Measurements from ENCODE around the gene DNM3. TPM values are rescaled to one million over a fixed set of nuclear protein-coding genes. Genes with fewer than 3 reads are reported as not detected.

DNM3 gene
- total and polyA plus RNA-seq, 2 of the 8 experiments (the other 6 are each of a cell fraction or from before 2014, with no cell fraction given) = 2.0 to 8.5 TPM

- no peak overlapping the region for H3K14ac ChIP-seq (ENCODE audit: insufficient read length)
- H2BK120ac ChIP-seq (replicated peaks; ENCODE audit: low read depth, low read length) = no peak overlapping the region
- no peaks in the 10 kb centered on the region for H3K9me3 ChIP-seq (ENCODE audit: insufficient read depth in 2 of 2, low read depth in 1 of 2, low read length in 1 of 2)
- peak overlapping the region; percentile 19; the same call in 1 of the 2 replicates for H2BK15ac ChIP-seq (ENCODE audit: low read length)
- no peak overlapping the region for H4K91ac ChIP-seq (replicated peaks; ENCODE audit: insufficient read length, low read length)
- H2AK5ac ChIP-seq (ENCODE audit: low read depth, low read length) = no peak overlapping the region
- DNase-seq (ENCODE audit: low read depth in 1 of 2, low spot score in 2 of 2) (no peak), FAIRE-seq (no peak)
- H3K4me2 ChIP-seq (ENCODE audit: insufficient read depth in 1 of 2, low read depth in 2 of 2, low read length in 2 of 2) = no peak overlapping the region
- no peak overlapping the region for H4K5ac ChIP-seq (ENCODE audit: insufficient read length, low read depth, low read length)
- H3K18ac ChIP-seq (ENCODE audit: extremely low read depth, low read length) = no peak overlapping the region
- H3K23me2 ChIP-seq (ENCODE audit: low read depth, low read length) = no peaks in the 10 kb centered on the region
- no peaks in the 10 kb centered on the region for H3K79me1 ChIP-seq (ENCODE audit: low read depth, low read length)
- H3K27me3 ChIP-seq (replicated peaks in 1 of 4; ENCODE audit: control insufficient read depth in 3 of 4, extremely low read depth in 1 of 4, insufficient read depth in 3 of 4, low read length in 3 of 4) = no peaks in the 10 kb centered on the region
- no peaks in the 10 kb centered on the region for H3K79me2 ChIP-seq (ENCODE audit: control insufficient read depth in 1 of 2, insufficient read depth in 2 of 2, low read length in 2 of 2)
- H2BK20ac ChIP-seq (ENCODE audit: low read length) = no peak overlapping the region
- H3K9ac ChIP-seq (replicated peaks in 1 of 4; ENCODE audit: extremely low read depth in 1 of 4, low read depth in 3 of 4, low read length in 3 of 4) = peak overlapping the region in 1 of 4 experiments; percentile 34; a peak in 1 of 7 replicates
- H3K27ac ChIP-seq (ENCODE audit: low read depth, low read length) = no peak overlapping the region
- H2BK12ac ChIP-seq (ENCODE audit: low read depth, low read length) = no peak overlapping the region
- WGBS, 2 experiments (ENCODE audit: extremely low coverage in 1 of 2, insufficient coverage in 1 of 2, insufficient read length in 1 of 2, insufficient replicate concordance in 2 of 2, low coverage in 1 of 2, low lambda C conversion rate in 2 of 2, missing lambda C conversion rate in 1 of 2) = 96% methylated on average over 2 of the region's 2 CpGs; no CpG with 5 or more reads in 1 of the 2 experiments
- POLR2A ChIA-PET (ENCODE audit: partially characterized antibody) = no interaction called here
- H3K36me3 ChIP-seq (ENCODE audit: control insufficient read depth in 2 of 4, insufficient read depth in 4 of 4, low read length in 3 of 4) = no peaks in the 10 kb centered on the region
- CTCF ChIA-PET (ENCODE audit: partially characterized antibody) = interaction anchor here (1.9 kb wide), 1 partner anchor 260 kb away, joined by 3 read pairs; no protein-coding TSS in a partner anchor
- no peak overlapping the region for H3K56ac ChIP-seq (replicated peaks; ENCODE audit: insufficient read length, low read depth, low read length)
- H3K23ac ChIP-seq (ENCODE audit: insufficient read length) = no peak overlapping the region
- no peaks in the 10 kb centered on the region for H4K20me1 ChIP-seq (replicated peaks in 1 of 2; ENCODE audit: control insufficient read depth in 1 of 2, insufficient read depth in 2 of 2, low read length in 2 of 2)
- no peak overlapping the region for H3K4ac ChIP-seq (replicated peaks; ENCODE audit: insufficient read length, low read depth, low read length)
- H3K4me1 ChIP-seq (replicated peaks in 1 of 4; ENCODE audit: control insufficient read depth in 3 of 4, insufficient read depth in 4 of 4, low read length in 3 of 4) = 0 out of 7 replicates have a peak, but pooled peaks cover 0 to 3% (median 0%) of the 10 kb centered on the region in 4 experiments
- no peak overlapping the region for H2AFZ ChIP-seq (ENCODE audit: low read length)
- H2BK5ac ChIP-seq (ENCODE audit: low read depth, low read length) = no peak overlapping the region
- H3K4me3 ChIP-seq (ENCODE audit: extremely low read depth in 1 of 4, insufficient read depth in 2 of 4, low read depth in 3 of 4, low read length in 4 of 4) = no peak overlapping the region
- no peak overlapping the region for H4K8ac ChIP-seq (ENCODE audit: extremely low read depth, insufficient read depth, low read length)
- no peak for TF ChIP-seq ATF3 (IDR thresholded peaks at IDR 0.05; ENCODE audit: insufficient read depth, low read depth, low read length)
- TF ChIP-seq HDAC2 (IDR thresholded peaks at IDR 0.05; ENCODE audit: borderline replicate concordance in 1 of 2, low read depth in 2 of 2, low read length in 2 of 2) = no peak
- TF ChIP-seq TAF1 (IDR thresholded peaks at IDR 0.05; ENCODE audit: low read depth, low read length) = no peak
- no peak for TF ChIP-seq BACH1 (IDR thresholded peaks at IDR 0.05; ENCODE audit: low read length)
- TF ChIP-seq CHD2 (IDR thresholded peaks at IDR 0.05; ENCODE audit: low read length) = no peak
- no peak for TF ChIP-seq SP1 (IDR thresholded peaks at IDR 0.05; ENCODE audit: low read depth, low read length)
- TF ChIP-seq, protein P1, sequence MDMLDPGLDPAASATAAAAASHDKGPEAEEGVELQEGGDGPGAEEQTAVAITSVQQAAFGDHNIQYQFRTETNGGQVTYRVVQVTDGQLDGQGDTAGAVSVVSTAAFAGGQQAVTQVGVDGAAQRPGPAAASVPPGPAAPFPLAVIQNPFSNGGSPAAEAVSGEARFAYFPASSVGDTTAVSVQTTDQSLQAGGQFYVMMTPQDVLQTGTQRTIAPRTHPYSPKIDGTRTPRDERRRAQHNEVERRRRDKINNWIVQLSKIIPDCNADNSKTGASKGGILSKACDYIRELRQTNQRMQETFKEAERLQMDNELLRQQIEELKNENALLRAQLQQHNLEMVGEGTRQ (IDR thresholded peaks at IDR 0.05; ENCODE audit: low read length) = no peak
- no peak for TF ChIP-seq KDM4A (IDR thresholded peaks at IDR 0.05; ENCODE audit: low read depth, low read length, severe bottlenecking)
- TF ChIP-seq EP300 (IDR thresholded peaks at IDR 0.05; ENCODE audit: borderline replicate concordance in 1 of 2, low read depth in 2 of 2, low read length in 2 of 2) = no peak
- no peak for TF ChIP-seq BCL11A (IDR thresholded peaks at IDR 0.05; ENCODE audit: low read depth in 2 of 2, low read length in 2 of 2)
- TF ChIP-seq TEAD4 (IDR thresholded peaks at IDR 0.05; ENCODE audit: low read depth, low read length) = no peak
- no peak for TF ChIP-seq ZNF274 (IDR thresholded peaks at IDR 0.05; ENCODE audit: borderline replicate concordance, extremely low read depth, low read length)
- TF ChIP-seq HDAC6 (IDR thresholded peaks at IDR 0.05; ENCODE audit: low read depth, low read length) = no peak
These were observed 297.3 kb downstream of the DNM3 start for GRCh38 chr1:172138634-172139033.

Data from H1 (cell line).